Measurements from ENCODE around the gene CLCC1. TPM values are rescaled to one million over a fixed set of nuclear protein-coding genes. Genes with fewer than 3 reads are reported as not detected.

The CLCC1 gene
- total and polyA plus RNA-seq, 2 experiments from 2014 or later, result 34.9 to 35.3 TPM

DNA sequence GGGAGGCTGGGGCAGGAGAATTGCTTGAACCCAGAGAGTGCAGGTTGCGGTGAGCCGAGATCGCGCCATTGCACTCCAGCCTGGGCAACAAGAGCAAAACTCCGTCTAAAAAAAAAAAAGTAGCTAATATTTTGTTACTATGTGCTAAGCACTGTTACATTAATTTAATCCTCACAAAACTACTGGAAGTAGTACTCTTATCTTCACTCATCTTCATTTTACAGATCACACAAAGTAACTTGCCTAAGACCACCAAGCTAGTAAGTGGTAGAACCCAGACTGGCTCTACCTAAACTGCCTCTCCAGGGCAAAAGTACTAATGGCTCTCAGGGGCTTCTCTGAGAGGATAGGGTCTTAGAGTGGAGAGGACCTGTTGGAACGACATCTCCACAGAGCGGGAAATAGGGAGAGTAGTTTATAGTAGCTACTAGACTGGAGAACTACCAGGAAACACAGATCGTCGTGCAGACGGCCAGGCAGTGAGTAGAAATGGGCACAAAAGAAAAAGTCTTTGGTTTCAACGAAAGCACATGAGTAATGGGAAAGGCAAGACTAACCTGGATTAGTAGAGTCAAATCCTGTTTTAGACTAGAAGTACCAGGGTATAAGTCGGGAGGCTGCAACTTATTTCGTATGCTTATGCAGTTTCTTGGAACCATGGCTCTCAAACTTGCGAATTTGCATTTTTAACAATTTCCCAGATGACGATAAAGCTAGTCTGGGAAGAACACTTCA is 1.4 kb downstream of the CLCC1 start:
- in situ Hi-C loops (cut with MboI), result no loop called here
- peak overlapping the region; percentile 93 for H3K9ac ChIP-seq

DNA sequence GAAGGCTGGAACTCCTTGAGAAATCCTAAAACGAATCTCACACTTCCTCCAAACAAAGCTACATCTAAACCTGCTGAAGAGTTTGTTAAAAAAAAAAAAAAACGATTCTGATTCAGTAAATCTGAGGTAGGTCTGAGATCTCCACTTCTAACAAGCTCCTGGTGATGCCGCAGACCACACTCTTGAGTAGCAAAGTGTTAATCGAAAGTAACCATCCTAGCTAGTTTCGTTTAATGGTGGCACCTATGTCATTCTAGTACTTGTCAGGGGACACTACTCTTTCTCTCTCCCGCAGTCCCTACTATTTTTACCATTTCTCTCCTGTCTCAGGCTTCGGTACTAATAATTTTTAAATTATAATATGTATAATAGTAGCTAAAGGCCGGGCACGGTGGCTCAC is 2.1 kb downstream of the CLCC1 start:
- Histone ChIP-seq H3K4me2 (ENCODE audit: unreplicated experiment) (no peak overlapping the region), H2AFZ (no peak overlapping the region), H3K4me1 (ENCODE audit: insufficient read depth) (peaks cover 7% of the 10 kb centered on the region), H3K27me3 (replicated peaks; ENCODE audit: insufficient read depth) (no peaks in the 10 kb centered on the region), H3K27ac (no peak overlapping the region), H4K20me1 (ENCODE audit: insufficient read depth) (no peaks in the 10 kb centered on the region), H3K79me2 (ENCODE audit: insufficient read depth) (peaks cover 62% of the 10 kb centered on the region), H3K9ac (no peak overlapping the region), H3K9me2 (ENCODE audit: insufficient read depth) (no peaks in the 10 kb centered on the region), H3K36me3 (ENCODE audit: low read depth) (no peaks in the 10 kb centered on the region), H3F3A (ENCODE audit: insufficient read depth) (peaks cover 23% of the 10 kb centered on the region), H3K9me3 (ENCODE audit: low read depth) (no peaks in the 10 kb centered on the region), H3K4me3 (no peak overlapping the region)
- WGBS, 2 experiments (ENCODE audit: low coverage in 1 of 2, low lambda C conversion rate in 2 of 2, missing lambda C conversion rate in 2 of 2), result 84 to 87% methylated on average over 9 of the region's 9 CpGs
- in situ Hi-C loops (cut with MboI), result no loop called here
- TF ChIP-seq EZH2 (IDR thresholded peaks at IDR 0.05; ENCODE audit: insufficient read depth, poor library complexity, severe bottlenecking) (no peak), EZH2phosphoT487 (IDR thresholded peaks at IDR 0.05; ENCODE audit: insufficient read depth, low read depth) (no peak)
- no peak for DNase-seq

More for the DNA sequence above, 1.4 kb downstream of the CLCC1 start:
- peaks cover 23% of the 10 kb centered on the region for H3F3A ChIP-seq (ENCODE audit: insufficient read depth)
- H3K4me1 ChIP-seq (ENCODE audit: insufficient read depth), result peaks cover 7% of the 10 kb centered on the region
- peak overlapping the region; percentile 95 for H3K4me2 ChIP-seq (ENCODE audit: unreplicated experiment)
- WGBS, 2 experiments (ENCODE audit: low coverage in 1 of 2, low lambda C conversion rate in 2 of 2, missing lambda C conversion rate in 2 of 2), result 83% methylated on average over 15 of the region's 15 CpGs
- H2AFZ ChIP-seq, result peak overlapping the region; percentile 91
- TF ChIP-seq EZH2 (IDR thresholded peaks at IDR 0.05; ENCODE audit: insufficient read depth, poor library complexity, severe bottlenecking), result no peak
- no peak for TF ChIP-seq EZH2phosphoT487 (IDR thresholded peaks at IDR 0.05; ENCODE audit: insufficient read depth, low read depth)
- no peaks in the 10 kb centered on the region for H4K20me1 ChIP-seq (ENCODE audit: insufficient read depth)
- peak overlapping the region; percentile 93 for H3K27ac ChIP-seq
- no peaks in the 10 kb centered on the region for H3K9me3 ChIP-seq (ENCODE audit: low read depth)
- peak overlapping the region; percentile 88 for H3K4me3 ChIP-seq
- no peaks in the 10 kb centered on the region for H3K27me3 ChIP-seq (replicated peaks; ENCODE audit: insufficient read depth)
- H3K36me3 ChIP-seq (ENCODE audit: low read depth), result no peaks in the 10 kb centered on the region
- DNase-seq, result no peak
- H3K9me2 ChIP-seq (ENCODE audit: insufficient read depth), result no peaks in the 10 kb centered on the region
- peaks cover 57% of the 10 kb centered on the region for H3K79me2 ChIP-seq (ENCODE audit: insufficient read depth)

- TF ChIP-seq EZH2phosphoT487 (IDR thresholded peaks at IDR 0.05; ENCODE audit: insufficient read depth, low read depth) (no peak), EZH2 (IDR thresholded peaks at IDR 0.05; ENCODE audit: insufficient read depth, poor library complexity, severe bottlenecking) (no peak)
- Histone ChIP-seq H3K9me3 (ENCODE audit: low read depth) (no peaks in the 10 kb centered on the region), H3F3A (ENCODE audit: insufficient read depth) (peaks cover 23% of the 10 kb centered on the region), H4K20me1 (ENCODE audit: insufficient read depth) (no peaks in the 10 kb centered on the region), H3K27me3 (replicated peaks; ENCODE audit: insufficient read depth) (no peaks in the 10 kb centered on the region), H3K9me2 (ENCODE audit: insufficient read depth) (no peaks in the 10 kb centered on the region), H3K4me1 (ENCODE audit: insufficient read depth) (peaks cover 7% of the 10 kb centered on the region), H3K9ac (no peak overlapping the region), H3K36me3 (ENCODE audit: low read depth) (no peaks in the 10 kb centered on the region), H3K4me2 (ENCODE audit: unreplicated experiment) (no peak overlapping the region), H3K4me3 (no peak overlapping the region), H3K79me2 (ENCODE audit: insufficient read depth) (peaks cover 67% of the 10 kb centered on the region), H3K27ac (no peak overlapping the region), H2AFZ (no peak overlapping the region)
- no peak for DNase-seq
- WGBS, 2 experiments (ENCODE audit: low coverage in 1 of 2, low lambda C conversion rate in 2 of 2, missing lambda C conversion rate in 2 of 2), result 86 to 92% methylated on average over 5 of the region's 5 CpGs
- in situ Hi-C loops (cut with MboI), result no loop called here
These were observed 2.6 kb downstream of the CLCC1 start for GRCh38 chr1:108960719-108961118.

- DNase-seq, result no peak
- Histone ChIP-seq H3K27me3 (replicated peaks; ENCODE audit: insufficient read depth) (no peaks in the 10 kb centered on the region), H4K20me1 (ENCODE audit: insufficient read depth) (no peaks in the 10 kb centered on the region), H3K4me2 (ENCODE audit: unreplicated experiment) (no peak overlapping the region), H3K4me1 (ENCODE audit: insufficient read depth) (peaks cover 7% of the 10 kb centered on the region), H3F3A (ENCODE audit: insufficient read depth) (peaks cover 11% of the 10 kb centered on the region; the same call in 1 of the 2 replicates), H3K36me3 (ENCODE audit: low read depth) (no peaks in the 10 kb centered on the region), H3K9me2 (ENCODE audit: insufficient read depth) (no peaks in the 10 kb centered on the region), H2AFZ (no peak overlapping the region), H3K9me3 (ENCODE audit: low read depth) (no peaks in the 10 kb centered on the region), H3K27ac (no peak overlapping the region), H3K79me2 (ENCODE audit: insufficient read depth) (peaks cover 95% of the 10 kb centered on the region), H3K9ac (no peak overlapping the region), H3K4me3 (no peak overlapping the region)
- TF ChIP-seq EZH2phosphoT487 (IDR thresholded peaks at IDR 0.05; ENCODE audit: insufficient read depth, low read depth) (no peak), EZH2 (IDR thresholded peaks at IDR 0.05; ENCODE audit: insufficient read depth, poor library complexity, severe bottlenecking) (no peak)
- WGBS, 2 experiments (ENCODE audit: low coverage in 1 of 2, low lambda C conversion rate in 2 of 2, missing lambda C conversion rate in 2 of 2), result 95% methylated on average over 5 of the region's 5 CpGs
- in situ Hi-C loops (cut with MboI), result no loop called here
These were observed 5.4 kb downstream of the CLCC1 start for GRCh38 chr1:108957888-108958287.
